Neuronal stem cell (in vitro differentiated cells): ENCODE data around the gene NAGPA.
A peak's percentile ranks its signal among the peaks of the same experiment; 100 is the strongest.
"Not testable (repeated sequence)": the region's sequence is repeated elsewhere in the genome, so short reads cannot be mapped to it uniquely, and the experiment has no call there.

Experiments used
- DNase-seq: peaks from one replicate; pipeline ENCODE4 v3.0.0-alpha.2; 2013; ENCODE audit warnings: low spot score
- H2AFZ ChIP-seq: one replicate; pipeline ENCODE4 v1.6.1; 2013; ENCODE audit warnings: mild to moderate bottlenecking, low read length, inconsistent platforms
- H2AK5ac ChIP-seq: 2 replicates; pipeline ENCODE4 v1.6.1; 2013; ENCODE audit warnings: low read depth, mild to moderate bottlenecking, inconsistent platforms, low read length, moderate library complexity, mixed read lengths
- H2BK120ac ChIP-seq: 2 replicates; pipeline ENCODE4 v1.6.1; 2013; ENCODE audit warnings: low read depth, mild to moderate bottlenecking, inconsistent platforms, low read length, moderate library complexity, mixed read lengths
- H2BK12ac ChIP-seq: one replicate; pipeline ENCODE4 v1.6.1; 2013; ENCODE audit warnings: low read length, inconsistent platforms
- H2BK15ac ChIP-seq: 2 replicates; pipeline ENCODE4 v1.6.1; 2013; ENCODE audit warnings: mild to moderate bottlenecking, low read length, inconsistent platforms, mixed read lengths
- H2BK5ac ChIP-seq: one replicate; pipeline ENCODE4 v1.6.1; 2013; ENCODE audit warnings: inconsistent platforms, mild to moderate bottlenecking, low read length, moderate library complexity
- H3K14ac ChIP-seq: one replicate; pipeline ENCODE4 v1.6.1; 2013; ENCODE audit warnings: low read length, inconsistent platforms
- H3K18ac ChIP-seq: 2 replicates; pipeline ENCODE4 v1.6.1; 2013; ENCODE audit warnings: low read length, inconsistent platforms
- H3K23ac ChIP-seq: 2 replicates; pipeline ENCODE4 v1.6.1; 2013; ENCODE audit warnings: low read depth, mild to moderate bottlenecking, mixed read lengths, low read length, inconsistent platforms; ENCODE audit not compliant: poor library complexity
- H3K27ac ChIP-seq: replicated peaks from 3 replicates; pipeline ENCODE4 v1.5.1; 2013; ENCODE audit warnings: low read length, inconsistent platforms
- H3K27me3 ChIP-seq, 3 experiments: 2 replicates each; pipeline ENCODE4 v1.6.1; 2013; ENCODE audit warnings: low read length in 3 of 3, mild to moderate bottlenecking in 2 of 3, inconsistent platforms in 1 of 3, low read depth in 1 of 3, mixed read lengths in 1 of 3, moderate library complexity in 1 of 3; ENCODE audit not compliant: control insufficient read depth in 3 of 3, insufficient read depth in 3 of 3
- H3K36me3 ChIP-seq, 2 donors: replicated peaks in 1 of 2; 2 replicates each; pipeline ENCODE4 v1.6.1; 2013; ENCODE audit warnings: low read length in 2 of 2; ENCODE audit not compliant: control insufficient read depth in 2 of 2, insufficient read depth in 2 of 2
- H3K4ac ChIP-seq: 2 replicates; pipeline ENCODE4 v1.6.1; 2013; ENCODE audit warnings: inconsistent platforms, mild to moderate bottlenecking, low read length, moderate library complexity
- H3K4me1 ChIP-seq, 2 donors: 1 replicate in 1 of 2; 2 replicates in 1 of 2; pipeline ENCODE4 v1.6.1; 2013; ENCODE audit warnings: low read length in 2 of 2, low read depth in 1 of 2; ENCODE audit not compliant: control insufficient read depth in 2 of 2, insufficient read depth in 1 of 2
- H3K4me2 ChIP-seq: one replicate; pipeline ENCODE4 v1.6.1; 2013; ENCODE audit warnings: mild to moderate bottlenecking, low read length, inconsistent platforms; ENCODE audit not compliant: insufficient read depth, poor library complexity, severe bottlenecking
- H3K4me3 ChIP-seq, 2 donors: 2 replicates each; pipeline ENCODE4 v1.5.1; 2013; ENCODE audit warnings: low read length in 2 of 2, mild to moderate bottlenecking in 2 of 2, inconsistent platforms in 1 of 2, moderate library complexity in 1 of 2
- H3K79me1 ChIP-seq: one replicate; pipeline ENCODE4 v1.6.1; 2013; ENCODE audit warnings: low read depth, mild to moderate bottlenecking, inconsistent platforms, low read length, moderate library complexity
- H3K9ac ChIP-seq: one replicate; pipeline ENCODE4 v1.6.1; 2013; ENCODE audit warnings: mild to moderate bottlenecking, low read depth, low read length, inconsistent platforms; ENCODE audit not compliant: poor library complexity
- H3K9me3 ChIP-seq, 2 donors: replicated peaks in 1 of 2; 2 replicates each; pipeline versions ENCODE3 to v1.6.1; 2013; ENCODE audit warnings: low read length in 2 of 2, mild to moderate bottlenecking in 2 of 2, inconsistent platforms in 1 of 2, low read depth in 1 of 2, mixed read lengths in 1 of 2, moderate library complexity in 1 of 2; ENCODE audit not compliant: control insufficient read depth in 2 of 2, insufficient read depth in 1 of 2
- H4K8ac ChIP-seq: one replicate; pipeline ENCODE4 v1.6.1; 2013; ENCODE audit warnings: low read depth, mild to moderate bottlenecking, inconsistent platforms, low read length, moderate library complexity
- H4K91ac ChIP-seq: one replicate; pipeline ENCODE4 v1.6.1; 2013; ENCODE audit warnings: low read length, low read depth, mild to moderate bottlenecking, inconsistent platforms; ENCODE audit not compliant: poor library complexity
- WGBS, 2 donors: extraction: QIAGEN DNeasy Blood & Tissue Kit; methylation state at CpG; one replicate each; pipeline ENCODE4 v1.1.7; 2013; ENCODE audit warnings: missing lambda C conversion rate in 2 of 2, mixed read lengths in 1 of 2; ENCODE audit not compliant: insufficient read length in 2 of 2, insufficient replicate concordance in 1 of 2; ENCODE audit errors: extremely low coverage in 2 of 2; 5-methylcytosine and 5-hydroxymethylcytosine counted together

Gene NAGPA

GRCh38 chr16:5044581-5044980 is 10.8 kb upstream of the NAGPA start:
- not testable (repeated sequence) for H3K9ac ChIP-seq, H2AFZ ChIP-seq, H4K8ac ChIP-seq, H2BK120ac ChIP-seq, H3K4me3 ChIP-seq, H2BK15ac ChIP-seq, H2BK5ac ChIP-seq, H3K14ac ChIP-seq, H3K9me3 ChIP-seq, DNase-seq, H3K79me1 ChIP-seq, H2AK5ac ChIP-seq, H3K23ac ChIP-seq, H3K18ac ChIP-seq, H3K4ac ChIP-seq, H3K27ac ChIP-seq, H4K91ac ChIP-seq, H2BK12ac ChIP-seq, H3K36me3 ChIP-seq, H3K4me2 ChIP-seq, H3K4me1 ChIP-seq
- no CpG with 5 or more reads among the region's 11 CpGs for WGBS, 2 donors
- peaks cover 0 to 16% (median 0%) of the 10 kb centered on the region in 3 experiments for H3K27me3 ChIP-seq

GRCh38 chr16:5044011-5044540 is 10.3 kb upstream of the NAGPA start:
- Histone ChIP-seq H3K4me2 (no peak overlapping the region), H3K36me3 (no peaks in the 10 kb centered on the region), H3K79me1 (no peaks in the 10 kb centered on the region), H3K14ac (no peak overlapping the region), H2AFZ (no peak overlapping the region), H3K23ac (peak overlapping the region; percentile 63), H3K4me1 (no peaks in the 10 kb centered on the region), H3K9me3 (no peaks in the 10 kb centered on the region), H2BK15ac (no peak overlapping the region), H4K8ac (no peak overlapping the region), H2BK12ac (no peak overlapping the region), H2BK120ac (no peak overlapping the region), H3K4ac (peak overlapping the region; percentile 3), H3K9ac (no peak overlapping the region), H3K27me3 (peaks cover 0 to 16% (median 0%) of the 10 kb centered on the region in 3 experiments), H3K27ac (no peak overlapping the region), H3K18ac (no peak overlapping the region), H4K91ac (no peak overlapping the region), H2AK5ac (no peak overlapping the region), H3K4me3 (no peak overlapping the region), H2BK5ac (peak overlapping the region; percentile 11)
- no peak for DNase-seq
- no CpG with 5 or more reads among the region's 8 CpGs for WGBS, 2 donors

GRCh38 chr16:5042574-5043171 is 8.9 kb upstream of the NAGPA start:
- no peak overlapping the region for H3K4me2 ChIP-seq
- H3K27me3 ChIP-seq: peaks cover 0 to 16% (median 0%) of the 10 kb centered on the region in 3 experiments
- H3K9me3 ChIP-seq: no peaks in the 10 kb centered on the region
- H3K18ac ChIP-seq: no peak overlapping the region
- H2AFZ ChIP-seq: no peak overlapping the region
- H3K14ac ChIP-seq: no peak overlapping the region
- no peak overlapping the region for H3K23ac ChIP-seq
- H2BK120ac ChIP-seq: no peak overlapping the region
- H4K91ac ChIP-seq: no peak overlapping the region
- no peaks in the 10 kb centered on the region for H3K4me1 ChIP-seq
- H3K27ac ChIP-seq: no peak overlapping the region
- no peak overlapping the region for H2BK15ac ChIP-seq
- H3K79me1 ChIP-seq: no peaks in the 10 kb centered on the region
- H3K36me3 ChIP-seq: no peaks in the 10 kb centered on the region
- no CpG with 5 or more reads among the region's 14 CpGs for WGBS, 2 donors
- DNase-seq: no peak
- H2AK5ac ChIP-seq: peak overlapping the region; percentile 17
- H2BK5ac ChIP-seq: no peak overlapping the region
- no peak overlapping the region for H3K4ac ChIP-seq
- no peak overlapping the region for H2BK12ac ChIP-seq
- no peak overlapping the region for H3K9ac ChIP-seq
- H4K8ac ChIP-seq: no peak overlapping the region
- H3K4me3 ChIP-seq: no peak overlapping the region

- Histone ChIP-seq H3K9me3 (no peaks in the 10 kb centered on the region), H4K8ac (no peak overlapping the region), H3K36me3 (no peaks in the 10 kb centered on the region), H3K4me1 (peaks cover 0 to under 1% of the 10 kb centered on the region in 2 donors), H3K9ac (no peak overlapping the region), H2BK15ac (no peak overlapping the region), H3K79me1 (no peaks in the 10 kb centered on the region), H2BK120ac (no peak overlapping the region), H3K14ac (no peak overlapping the region), H3K4ac (no peak overlapping the region), H2BK5ac (no peak overlapping the region), H3K23ac (no peak overlapping the region), H2BK12ac (no peak overlapping the region), H3K4me3 (no peak overlapping the region), H3K4me2 (no peak overlapping the region), H4K91ac (no peak overlapping the region), H3K27ac (no peak overlapping the region), H3K18ac (no peak overlapping the region), H2AFZ (no peak overlapping the region), H2AK5ac (no peak overlapping the region), H3K27me3 (peaks cover 0 to 16% (median 0%) of the 10 kb centered on the region in 3 experiments)
- WGBS, 2 donors: no CpG with 5 or more reads among the region's 12 CpGs
- no peak for DNase-seq
These were observed 7.9 kb upstream of the NAGPA start for GRCh38 chr16:5041600-5042133.
